ENCODE results near the gene SLC46A2. TPM values are rescaled to one million over a fixed set of nuclear protein-coding genes. Genes with fewer than 3 reads are reported as not detected.

The SLC46A2 gene
- total and polyA plus RNA-seq, 8 donors, result 0.18 to 0.37 TPM; not detected in 6

- H3K4me3 ChIP-seq, result no peak overlapping the region
These were observed 58.7 kb downstream of the SLC46A2 start for GRCh38 chr9:112831969-112832368.

DNA sequence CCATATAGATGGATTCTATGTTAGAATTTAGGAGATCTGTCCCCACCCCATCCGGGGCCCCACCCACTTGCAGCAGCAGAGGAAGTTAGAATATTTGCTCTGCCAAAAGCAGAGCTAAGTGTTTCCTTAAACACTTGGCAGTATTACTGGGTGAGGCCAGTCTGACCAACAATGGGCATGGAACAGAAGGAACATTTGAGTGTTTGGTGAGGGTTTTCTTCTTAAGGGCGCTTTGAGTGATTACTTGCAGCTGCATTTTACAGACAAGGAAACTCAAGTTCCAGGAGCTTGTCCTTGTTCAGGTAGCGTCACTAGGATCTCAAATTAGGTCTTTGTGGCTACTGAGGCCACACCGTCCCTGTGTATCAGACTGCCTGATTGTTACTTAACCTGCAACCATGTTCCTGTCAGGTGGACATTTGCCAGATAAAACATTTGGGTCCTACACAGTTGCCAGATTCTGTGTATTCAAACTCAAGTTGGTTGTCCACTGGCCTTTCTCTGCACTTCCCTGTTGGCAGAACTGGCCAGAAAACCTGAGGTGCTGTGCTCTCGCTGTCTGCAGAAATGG, 59.3 kb downstream of the SLC46A2 start:
- DNase-seq (no peak), FAIRE-seq (no peak), ATAC-seq (peak in 3 of 4 donors; percentile 81 to 82 (median 81))
- no peaks in the 10 kb centered on the region for H3K9me3 ChIP-seq
- TF ChIP-seq, protein P1, sequence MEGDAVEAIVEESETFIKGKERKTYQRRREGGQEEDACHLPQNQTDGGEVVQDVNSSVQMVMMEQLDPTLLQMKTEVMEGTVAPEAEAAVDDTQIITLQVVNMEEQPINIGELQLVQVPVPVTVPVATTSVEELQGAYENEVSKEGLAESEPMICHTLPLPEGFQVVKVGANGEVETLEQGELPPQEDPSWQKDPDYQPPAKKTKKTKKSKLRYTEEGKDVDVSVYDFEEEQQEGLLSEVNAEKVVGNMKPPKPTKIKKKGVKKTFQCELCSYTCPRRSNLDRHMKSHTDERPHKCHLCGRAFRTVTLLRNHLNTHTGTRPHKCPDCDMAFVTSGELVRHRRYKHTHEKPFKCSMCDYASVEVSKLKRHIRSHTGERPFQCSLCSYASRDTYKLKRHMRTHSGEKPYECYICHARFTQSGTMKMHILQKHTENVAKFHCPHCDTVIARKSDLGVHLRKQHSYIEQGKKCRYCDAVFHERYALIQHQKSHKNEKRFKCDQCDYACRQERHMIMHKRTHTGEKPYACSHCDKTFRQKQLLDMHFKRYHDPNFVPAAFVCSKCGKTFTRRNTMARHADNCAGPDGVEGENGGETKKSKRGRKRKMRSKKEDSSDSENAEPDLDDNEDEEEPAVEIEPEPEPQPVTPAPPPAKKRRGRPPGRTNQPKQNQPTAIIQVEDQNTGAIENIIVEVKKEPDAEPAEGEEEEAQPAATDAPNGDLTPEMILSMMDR (IDR thresholded peaks at IDR 0.05), result no peak
- H3K27me3 ChIP-seq, result no peaks in the 10 kb centered on the region
- intact Hi-C loops (cut with DNase I), result no loop called here
- no peak overlapping the region for H3K4me3 ChIP-seq
- peaks cover 0 to 6% (median 2%) of the 10 kb centered on the region in 3 donors for H3K4me1 ChIP-seq
- 58 to 63% methylated on average over 5 of the region's 5 CpGs for WGBS, 2 donors
- peak overlapping the region in 2 of 4 donors; percentile 38 to 48 for H3K27ac ChIP-seq
- no peaks in the 10 kb centered on the region for H3K36me3 ChIP-seq

More at GRCh38 chr9:112831969-112832368, 58.7 kb downstream of the SLC46A2 start:
- no peaks in the 10 kb centered on the region for H3K9me3 ChIP-seq
- H3K4me1 ChIP-seq, result peaks cover 0 to 9% (median 8%) of the 10 kb centered on the region in 3 donors
- H3K36me3 ChIP-seq, result no peaks in the 10 kb centered on the region
- no peaks in the 10 kb centered on the region for H3K27me3 ChIP-seq
- TF ChIP-seq, protein P1 (IDR thresholded peaks at IDR 0.05), result no peak
- H3K27ac ChIP-seq, result peak overlapping the region in 2 of 4 donors; percentile 38 to 48
- WGBS, 2 donors, result 69 to 80% methylated on average over 3 of the region's 3 CpGs
- FAIRE-seq, result no peak
- ATAC-seq, result peak in 2 of 4 donors; percentile 10 to 23
- intact Hi-C loops (cut with DNase I), result no loop called here
- no peak for DNase-seq

Other genes with a start within 250 kb of the SLC46A2 start
- gene INIP, start 172.8 kb downstream of the SLC46A2 start, total RNA-seq, result 10 to 100 TPM in 2 of 6 donors, 1 to 10 TPM in 4; 5.7 to 13.2 (median 8.8) TPM
- 1 to 10 TPM; 5.2 to 5.9 TPM for gene INIP, start 172.8 kb downstream of the SLC46A2 start, polyA plus RNA-seq
- gene SNX30, start 140.1 kb downstream of the SLC46A2 start, total RNA-seq, result 1 to 10 TPM; 4.1 to 8.2 (median 4.4) TPM
- gene SNX30, start 140.1 kb downstream of the SLC46A2 start, polyA plus RNA-seq, result 1 to 10 TPM; 2.1 to 2.8 TPM
- gene ZNF883, start 121.3 kb upstream of the SLC46A2 start, total RNA-seq, result 1 to 10 TPM in 5 of 6 donors, under 1 TPM in 1; 0.32 to 3.4 (median 1.2) TPM
- 1 to 10 TPM; 1.8 to 2.2 TPM for gene ZNF883, start 121.3 kb upstream of the SLC46A2 start, polyA plus RNA-seq
- gene ZFP37, start 165.8 kb upstream of the SLC46A2 start, total RNA-seq, result 1 to 10 TPM in 5 of 6 donors, under 1 TPM in 1; 0.76 to 1.5 (median 1.2) TPM
- 1 to 10 TPM in 1 of 2 donors, under 1 TPM in 1; 0.34 to 1.6 TPM for gene ZFP37, start 165.8 kb upstream of the SLC46A2 start, polyA plus RNA-seq